ENCODE data around the gene MRRF. TPM values are rescaled to one million over a fixed set of nuclear protein-coding genes. Genes with fewer than 3 reads are reported as not detected.

The MRRF gene
- total and polyA plus RNA-seq, 3 donors from 2014 or later, result 45.5 to 63.4 (median 54.1) TPM

DNA sequence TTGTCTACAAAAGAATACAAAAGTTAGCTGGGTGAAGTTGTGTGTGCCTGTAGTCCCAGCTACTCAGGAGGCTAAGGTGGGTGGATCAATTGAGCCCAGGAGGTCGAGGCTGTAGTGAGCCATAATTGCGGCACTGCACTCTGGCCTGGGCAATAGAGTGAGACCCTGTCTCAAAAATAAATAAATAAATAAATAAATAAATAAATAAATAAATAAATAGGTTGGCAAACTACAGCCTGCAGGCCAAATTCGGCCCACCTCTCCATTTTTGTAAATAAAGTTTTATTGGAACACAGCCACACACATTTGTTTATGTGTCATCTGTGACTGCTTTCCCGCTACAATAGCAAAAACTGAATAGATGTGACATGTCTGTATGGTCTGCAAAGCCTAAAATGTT lies 115.6 kb downstream of the MRRF start:
- H3K4me1 ChIP-seq, result peaks cover 6% of the 10 kb centered on the region
- H3K36me3 ChIP-seq (ENCODE audit: low read depth, missing control alignments), result no peaks in the 10 kb centered on the region
- TF ChIP-seq POLR2A (IDR thresholded peaks at IDR 0.05), result no peak
- TF ChIP-seq, protein P1, sequence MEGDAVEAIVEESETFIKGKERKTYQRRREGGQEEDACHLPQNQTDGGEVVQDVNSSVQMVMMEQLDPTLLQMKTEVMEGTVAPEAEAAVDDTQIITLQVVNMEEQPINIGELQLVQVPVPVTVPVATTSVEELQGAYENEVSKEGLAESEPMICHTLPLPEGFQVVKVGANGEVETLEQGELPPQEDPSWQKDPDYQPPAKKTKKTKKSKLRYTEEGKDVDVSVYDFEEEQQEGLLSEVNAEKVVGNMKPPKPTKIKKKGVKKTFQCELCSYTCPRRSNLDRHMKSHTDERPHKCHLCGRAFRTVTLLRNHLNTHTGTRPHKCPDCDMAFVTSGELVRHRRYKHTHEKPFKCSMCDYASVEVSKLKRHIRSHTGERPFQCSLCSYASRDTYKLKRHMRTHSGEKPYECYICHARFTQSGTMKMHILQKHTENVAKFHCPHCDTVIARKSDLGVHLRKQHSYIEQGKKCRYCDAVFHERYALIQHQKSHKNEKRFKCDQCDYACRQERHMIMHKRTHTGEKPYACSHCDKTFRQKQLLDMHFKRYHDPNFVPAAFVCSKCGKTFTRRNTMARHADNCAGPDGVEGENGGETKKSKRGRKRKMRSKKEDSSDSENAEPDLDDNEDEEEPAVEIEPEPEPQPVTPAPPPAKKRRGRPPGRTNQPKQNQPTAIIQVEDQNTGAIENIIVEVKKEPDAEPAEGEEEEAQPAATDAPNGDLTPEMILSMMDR (IDR thresholded peaks at IDR 0.05), result no peak
- no peaks in the 10 kb centered on the region for H3K9me3 ChIP-seq
- no peak overlapping the region for H3K27ac ChIP-seq
- H3K27me3 ChIP-seq, result no peaks in the 10 kb centered on the region
- WGBS, 2 donors, result 94 to 96% methylated on average over 4 of the region's 4 CpGs
- no peak for DNase-seq
- intact Hi-C loops (cut with DNase I; ENCODE audit: low total_unique reads), result no loop called here
- no peak overlapping the region for H3K4me3 ChIP-seq

Small RNA genes lying within 50 kb of the gene (small RNA-seq; reads per million reads assigned to genes)
- 0 reads per million in 2 donors for gene AL162424.1

Other genes starting within 250 kb of the MRRF start
- gene TTLL11, start 171.6 kb upstream of the MRRF start, total RNA-seq, result 10 to 100 TPM; 17.8 to 19.8 TPM
- 36.5 TPM for gene TTLL11, start 171.6 kb upstream of the MRRF start, polyA plus RNA-seq (ENCODE audit: insufficient read depth, low read depth, low replicate concordance)
- gene NDUFA8, start 105.1 kb upstream of the MRRF start, total RNA-seq, result 10 to 100 TPM; 59.4 to 62.1 TPM
- 219 TPM for gene NDUFA8, start 105.1 kb upstream of the MRRF start, polyA plus RNA-seq (ENCODE audit: insufficient read depth, low read depth, low replicate concordance)
- gene MORN5, start 105.0 kb upstream of the MRRF start, total RNA-seq, result 10 to 100 TPM; 19.2 to 34.7 TPM
- 183 TPM for gene MORN5, start 105.0 kb upstream of the MRRF start, polyA plus RNA-seq (ENCODE audit: insufficient read depth, low read depth, low replicate concordance)
- 10 to 100 TPM in 1 of 2 donors, 1 to 10 TPM in 1; 8.8 to 11.5 TPM for gene LHX6, start 35.9 kb upstream of the MRRF start, total RNA-seq
- 8.8 TPM for gene LHX6, start 35.9 kb upstream of the MRRF start, polyA plus RNA-seq (ENCODE audit: insufficient read depth, low read depth, low replicate concordance)
- gene RBM18, start within 50 bp of the MRRF start, total RNA-seq, result 10 to 100 TPM; 10.0 to 11.8 TPM
- 22.1 TPM for gene RBM18, start within 50 bp of the MRRF start, polyA plus RNA-seq (ENCODE audit: insufficient read depth, low read depth, low replicate concordance)
- gene PTGS1, start 106.1 kb downstream of the MRRF start, total RNA-seq, result 1 to 10 TPM in 1 of 2 donors, under 1 TPM in 1; 0.93 to 1.1 TPM
- gene PTGS1, start 106.1 kb downstream of the MRRF start, polyA plus RNA-seq (ENCODE audit: insufficient read depth, low read depth, low replicate concordance), result 10.1 TPM
- gene OR1J1, start 213.0 kb downstream of the MRRF start, total RNA-seq, result not detected
- not detected for gene OR1J1, start 213.0 kb downstream of the MRRF start, polyA plus RNA-seq (ENCODE audit: insufficient read depth, low read depth, low replicate concordance)
- 1 to 10 TPM in 1 of 2 donors, under 1 TPM in 1; 0.62 to 1.6 TPM for gene OR1J2, start 245.9 kb downstream of the MRRF start, total RNA-seq
- not detected for gene OR1J2, start 245.9 kb downstream of the MRRF start, polyA plus RNA-seq (ENCODE audit: insufficient read depth, low read depth, low replicate concordance)